Neural cell (in vitro differentiated cells): ENCODE results near the gene ATP2B1.

Experiments
- EZH2 ChIP-seq: fragments of 200-600, 300-800 bp; shearing (Covaris generic), sonication (generic); IDR thresholded peaks from 2 replicates; pipeline ENCODE4 v1.6.1; 2014; ENCODE audit warnings: antibody characterized with exemption, low read length, borderline replicate concordance, mild to moderate bottlenecking; ENCODE audit not compliant: insufficient read depth, poor library complexity, severe bottlenecking
- POLR2AphosphoS5 ChIP-seq: IDR thresholded peaks from 2 replicates; pipeline ENCODE4 v1.6.1; 2012
- TF ChIP-seq, protein P1 (sequence below): fragments of 450-650 bp; IDR thresholded peaks from 2 replicates; pipeline ENCODE4 v1.5.1; 2014; ENCODE audit warnings: antibody characterized with exemption, mild to moderate bottlenecking, moderate library complexity; ENCODE audit not compliant: poor library complexity, severe bottlenecking
- TF ChIP-seq, protein P2 (sequence below): IDR thresholded peaks from 2 replicates; pipeline ENCODE4 v1.6.1; 2012; ENCODE audit warnings: borderline replicate concordance

DNA sequence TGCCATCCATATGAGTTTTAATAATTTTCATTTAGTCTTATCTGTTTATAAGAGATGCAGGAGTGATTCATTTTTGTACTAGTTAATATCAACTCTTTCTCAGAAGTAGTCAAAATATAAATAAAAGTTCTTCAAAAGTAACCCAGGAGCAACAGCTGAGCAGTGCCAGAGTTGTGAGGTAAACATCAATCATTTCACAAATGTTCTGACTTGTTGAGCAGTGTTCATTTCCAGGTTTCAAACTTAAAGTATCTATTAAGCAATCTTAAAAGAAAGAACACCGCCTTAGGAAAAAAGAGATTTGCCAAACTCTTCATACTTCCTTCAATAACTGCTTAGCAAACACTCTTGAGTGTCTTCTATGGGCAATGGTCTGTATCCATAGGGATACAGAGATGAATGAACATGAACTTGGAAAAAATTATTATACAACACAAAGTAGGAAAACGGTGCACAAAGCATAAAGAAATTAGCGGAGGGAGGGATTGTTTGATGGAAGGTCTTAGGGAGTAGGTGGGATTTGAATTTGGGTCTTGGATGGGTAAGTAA is 140.9 kb downstream of the ATP2B1 start:
- TF ChIP-seq, protein P1, sequence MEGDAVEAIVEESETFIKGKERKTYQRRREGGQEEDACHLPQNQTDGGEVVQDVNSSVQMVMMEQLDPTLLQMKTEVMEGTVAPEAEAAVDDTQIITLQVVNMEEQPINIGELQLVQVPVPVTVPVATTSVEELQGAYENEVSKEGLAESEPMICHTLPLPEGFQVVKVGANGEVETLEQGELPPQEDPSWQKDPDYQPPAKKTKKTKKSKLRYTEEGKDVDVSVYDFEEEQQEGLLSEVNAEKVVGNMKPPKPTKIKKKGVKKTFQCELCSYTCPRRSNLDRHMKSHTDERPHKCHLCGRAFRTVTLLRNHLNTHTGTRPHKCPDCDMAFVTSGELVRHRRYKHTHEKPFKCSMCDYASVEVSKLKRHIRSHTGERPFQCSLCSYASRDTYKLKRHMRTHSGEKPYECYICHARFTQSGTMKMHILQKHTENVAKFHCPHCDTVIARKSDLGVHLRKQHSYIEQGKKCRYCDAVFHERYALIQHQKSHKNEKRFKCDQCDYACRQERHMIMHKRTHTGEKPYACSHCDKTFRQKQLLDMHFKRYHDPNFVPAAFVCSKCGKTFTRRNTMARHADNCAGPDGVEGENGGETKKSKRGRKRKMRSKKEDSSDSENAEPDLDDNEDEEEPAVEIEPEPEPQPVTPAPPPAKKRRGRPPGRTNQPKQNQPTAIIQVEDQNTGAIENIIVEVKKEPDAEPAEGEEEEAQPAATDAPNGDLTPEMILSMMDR: no peak
- TF ChIP-seq POLR2AphosphoS5: no peak
- TF ChIP-seq, protein P2, sequence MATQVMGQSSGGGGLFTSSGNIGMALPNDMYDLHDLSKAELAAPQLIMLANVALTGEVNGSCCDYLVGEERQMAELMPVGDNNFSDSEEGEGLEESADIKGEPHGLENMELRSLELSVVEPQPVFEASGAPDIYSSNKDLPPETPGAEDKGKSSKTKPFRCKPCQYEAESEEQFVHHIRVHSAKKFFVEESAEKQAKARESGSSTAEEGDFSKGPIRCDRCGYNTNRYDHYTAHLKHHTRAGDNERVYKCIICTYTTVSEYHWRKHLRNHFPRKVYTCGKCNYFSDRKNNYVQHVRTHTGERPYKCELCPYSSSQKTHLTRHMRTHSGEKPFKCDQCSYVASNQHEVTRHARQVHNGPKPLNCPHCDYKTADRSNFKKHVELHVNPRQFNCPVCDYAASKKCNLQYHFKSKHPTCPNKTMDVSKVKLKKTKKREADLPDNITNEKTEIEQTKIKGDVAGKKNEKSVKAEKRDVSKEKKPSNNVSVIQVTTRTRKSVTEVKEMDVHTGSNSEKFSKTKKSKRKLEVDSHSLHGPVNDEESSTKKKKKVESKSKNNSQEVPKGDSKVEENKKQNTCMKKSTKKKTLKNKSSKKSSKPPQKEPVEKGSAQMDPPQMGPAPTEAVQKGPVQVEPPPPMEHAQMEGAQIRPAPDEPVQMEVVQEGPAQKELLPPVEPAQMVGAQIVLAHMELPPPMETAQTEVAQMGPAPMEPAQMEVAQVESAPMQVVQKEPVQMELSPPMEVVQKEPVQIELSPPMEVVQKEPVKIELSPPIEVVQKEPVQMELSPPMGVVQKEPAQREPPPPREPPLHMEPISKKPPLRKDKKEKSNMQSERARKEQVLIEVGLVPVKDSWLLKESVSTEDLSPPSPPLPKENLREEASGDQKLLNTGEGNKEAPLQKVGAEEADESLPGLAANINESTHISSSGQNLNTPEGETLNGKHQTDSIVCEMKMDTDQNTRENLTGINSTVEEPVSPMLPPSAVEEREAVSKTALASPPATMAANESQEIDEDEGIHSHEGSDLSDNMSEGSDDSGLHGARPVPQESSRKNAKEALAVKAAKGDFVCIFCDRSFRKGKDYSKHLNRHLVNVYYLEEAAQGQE: no peak
- no peak for TF ChIP-seq EZH2
